Testis (tissue), 3 donors: Measurements from ENCODE around the gene PRM3. TPM values are rescaled to one million over a fixed set of nuclear protein-coding genes. Genes with fewer than 3 reads are reported as not detected.

Experiments used
- DNase-seq: peaks from one replicate; pipeline ENCODE4 v3.0.0-alpha.2; 2019
- H3K27ac ChIP-seq, 2 donors: fragments of 200-600 bp; sonication (generic); one replicate each; pipeline ENCODE4 v1.5.1; 2019
- H3K27me3 ChIP-seq: fragments of 200-600 bp; sonication (generic); one replicate; pipeline ENCODE4 v1.5.1; 2019
- H3K36me3 ChIP-seq: fragments of 200-600 bp; sonication (generic); one replicate; pipeline ENCODE4 v1.5.1; 2017; ENCODE audit warnings: low read depth; ENCODE audit errors: missing control alignments
- H3K4me1 ChIP-seq: fragments of 200-600 bp; sonication (generic); one replicate; pipeline ENCODE4 v1.5.1; 2019
- H3K4me3 ChIP-seq, 2 donors: fragments of 200-600 bp; sonication (generic); one replicate each; pipeline ENCODE4 v1.5.1; 2017 to 2019
- H3K9me3 ChIP-seq: fragments of 200-600 bp; sonication (generic); one replicate; pipeline ENCODE4 v1.5.1; 2017
- POLR2A ChIP-seq: fragments of 450-650 bp; IDR thresholded peaks from one replicate; pipeline ENCODE4 v1.6.1; 2017; ENCODE audit warnings: antibody characterized with exemption, mild to moderate bottlenecking, moderate library complexity
- WGBS, 2 donors: methylation state at CpG; one replicate each; pipeline ENCODE4 v1.1.5; 2018; 5-methylcytosine and 5-hydroxymethylcytosine counted together
- intact Hi-C: fragments of 100-400 bp; cut with DNase I; formaldehyde crosslinking; loops from one replicate; pipeline ENCODE4 v1.15.1; 2023; ENCODE audit warnings: low total_unique reads
- polyA plus RNA-seq: library from polyadenylated mRNA; stranded (reverse); fragments of 350-450 nt; fragmentation: Illumina TruSeq; extraction: RNeasy Lipid Tissue Mini Kit (QIAGEN cat#74804); gene quantifications from one replicate; pipeline ENCODE4 v1.2.3, GENCODE V29; 2014; ENCODE audit warnings: low read depth, low replicate concordance; ENCODE audit not compliant: insufficient read depth
- total RNA-seq, 2 donors: library from RNA; depleted of rRNA; stranded (reverse); fragments of >200 nt; gene quantifications; one replicate each; pipeline ENCODE4 v1.2.3, GENCODE V29; 2016
- TF ChIP-seq, protein P1 (sequence below), 3 experiments: fragments of 450-650 bp in 2 of 3; fragments of 200-600 bp in 1 of 3; sonication (generic) in 1 of 3; IDR thresholded peaks; one replicate each; pipeline ENCODE4 v1.5.1; 2016 to 2019; ENCODE audit warnings: antibody characterized with exemption in 3 of 3, mild to moderate bottlenecking in 2 of 3, moderate library complexity in 1 of 3

Gene PRM3
- total and polyA plus RNA-seq, 3 donors from 2014 or later, result 51.1 to 383 (median 109) TPM

DNA sequence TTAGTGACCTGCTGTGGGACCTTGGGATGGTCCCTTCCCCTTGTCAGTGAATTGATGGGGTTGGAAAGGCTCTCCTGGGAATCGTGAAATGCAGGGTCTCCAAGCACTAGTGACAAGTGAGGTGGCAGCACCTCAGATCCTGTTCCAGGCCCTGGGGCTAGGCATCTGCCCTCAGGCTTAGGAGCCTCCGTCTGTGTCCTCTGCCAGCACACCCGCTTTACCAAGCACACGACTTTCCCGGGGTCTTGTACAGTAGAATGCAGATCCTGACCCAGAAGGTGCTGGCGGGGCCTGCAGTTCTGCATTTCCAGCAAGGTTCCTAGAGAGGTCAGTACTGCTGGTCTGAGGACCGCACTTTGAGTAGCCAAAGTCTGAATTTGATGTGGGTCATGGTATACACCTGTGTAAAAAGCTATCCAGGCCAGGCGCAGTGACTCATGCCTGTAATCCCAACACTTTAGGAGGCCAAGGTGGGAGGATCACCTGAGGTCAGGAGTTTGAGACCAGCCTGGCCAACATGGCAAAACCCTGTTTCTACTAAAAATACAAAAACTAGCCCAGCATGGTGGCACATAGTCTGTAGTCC, 41.0 kb upstream of the PRM3 start:
- no peaks in the 10 kb centered on the region for H3K9me3 ChIP-seq
- no peak overlapping the region for H3K4me3 ChIP-seq
- peaks cover 22% of the 10 kb centered on the region for H3K4me1 ChIP-seq
- TF ChIP-seq POLR2A, result no peak
- TF ChIP-seq, protein P1, sequence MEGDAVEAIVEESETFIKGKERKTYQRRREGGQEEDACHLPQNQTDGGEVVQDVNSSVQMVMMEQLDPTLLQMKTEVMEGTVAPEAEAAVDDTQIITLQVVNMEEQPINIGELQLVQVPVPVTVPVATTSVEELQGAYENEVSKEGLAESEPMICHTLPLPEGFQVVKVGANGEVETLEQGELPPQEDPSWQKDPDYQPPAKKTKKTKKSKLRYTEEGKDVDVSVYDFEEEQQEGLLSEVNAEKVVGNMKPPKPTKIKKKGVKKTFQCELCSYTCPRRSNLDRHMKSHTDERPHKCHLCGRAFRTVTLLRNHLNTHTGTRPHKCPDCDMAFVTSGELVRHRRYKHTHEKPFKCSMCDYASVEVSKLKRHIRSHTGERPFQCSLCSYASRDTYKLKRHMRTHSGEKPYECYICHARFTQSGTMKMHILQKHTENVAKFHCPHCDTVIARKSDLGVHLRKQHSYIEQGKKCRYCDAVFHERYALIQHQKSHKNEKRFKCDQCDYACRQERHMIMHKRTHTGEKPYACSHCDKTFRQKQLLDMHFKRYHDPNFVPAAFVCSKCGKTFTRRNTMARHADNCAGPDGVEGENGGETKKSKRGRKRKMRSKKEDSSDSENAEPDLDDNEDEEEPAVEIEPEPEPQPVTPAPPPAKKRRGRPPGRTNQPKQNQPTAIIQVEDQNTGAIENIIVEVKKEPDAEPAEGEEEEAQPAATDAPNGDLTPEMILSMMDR (IDR thresholded peaks at IDR 0.05), result no peak
- H3K36me3 ChIP-seq, result no peaks in the 10 kb centered on the region
- DNase-seq, result no peak
- H3K27me3 ChIP-seq, result no peaks in the 10 kb centered on the region
- H3K27ac ChIP-seq, result peak overlapping the region in 1 of 2 donors; percentile 45
- intact Hi-C loops, result no loop called here
- 83 to 88% methylated on average over 8 of the region's 8 CpGs for WGBS, 2 donors

DNA sequence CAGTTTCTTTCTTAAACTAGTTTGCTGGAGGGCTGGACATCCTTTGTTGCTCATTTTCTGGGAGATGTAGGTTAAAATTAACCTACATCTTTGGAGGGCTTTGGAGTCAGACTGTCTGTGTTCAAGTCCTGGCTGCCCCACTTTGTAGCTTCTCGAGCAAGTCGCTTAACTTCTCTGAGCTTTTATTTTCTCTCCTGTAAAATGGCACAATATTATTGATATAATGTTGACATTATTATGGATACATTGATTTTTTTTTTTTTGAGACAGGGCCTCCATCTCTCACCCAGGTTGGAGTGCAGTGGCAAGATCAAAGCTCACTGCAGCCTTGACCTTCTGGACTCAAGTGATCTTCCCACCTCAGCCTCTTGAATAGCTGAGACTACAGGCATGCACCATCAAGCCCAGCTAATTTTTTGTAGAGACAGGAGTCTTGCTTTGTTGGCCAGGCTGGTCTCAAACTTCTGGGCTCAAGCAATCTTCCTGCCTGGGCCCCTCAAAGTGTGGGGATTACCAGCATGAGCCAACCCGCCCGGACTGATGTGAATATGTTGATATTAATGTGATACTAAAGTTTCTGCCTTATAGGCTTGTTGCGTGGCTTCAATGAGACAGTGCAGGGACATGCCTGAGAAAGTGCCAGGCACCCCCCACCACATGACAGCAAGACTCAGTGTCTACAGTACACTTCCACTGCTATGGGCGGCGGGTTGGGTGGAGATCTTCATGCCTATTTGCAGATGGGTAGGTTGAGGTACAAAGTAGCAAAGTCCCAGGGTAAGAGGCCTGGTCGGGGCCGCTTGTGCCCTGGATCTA, 40.3 kb upstream of the PRM3 start:
- intact Hi-C loops, result no loop called here
- H3K4me3 ChIP-seq, result no peak overlapping the region
- H3K27me3 ChIP-seq, result no peaks in the 10 kb centered on the region
- DNase-seq, result no peak
- TF ChIP-seq, protein P1 (IDR thresholded peaks at IDR 0.05), result no peak
- TF ChIP-seq POLR2A, result no peak
- WGBS, 2 donors, result 87 to 88% methylated on average over 9 of the region's 9 CpGs
- H3K9me3 ChIP-seq, result no peaks in the 10 kb centered on the region
- H3K36me3 ChIP-seq, result no peaks in the 10 kb centered on the region
- peaks cover 22% of the 10 kb centered on the region for H3K4me1 ChIP-seq
- peak overlapping the region in 1 of 2 donors; percentile 45 for H3K27ac ChIP-seq

DNA sequence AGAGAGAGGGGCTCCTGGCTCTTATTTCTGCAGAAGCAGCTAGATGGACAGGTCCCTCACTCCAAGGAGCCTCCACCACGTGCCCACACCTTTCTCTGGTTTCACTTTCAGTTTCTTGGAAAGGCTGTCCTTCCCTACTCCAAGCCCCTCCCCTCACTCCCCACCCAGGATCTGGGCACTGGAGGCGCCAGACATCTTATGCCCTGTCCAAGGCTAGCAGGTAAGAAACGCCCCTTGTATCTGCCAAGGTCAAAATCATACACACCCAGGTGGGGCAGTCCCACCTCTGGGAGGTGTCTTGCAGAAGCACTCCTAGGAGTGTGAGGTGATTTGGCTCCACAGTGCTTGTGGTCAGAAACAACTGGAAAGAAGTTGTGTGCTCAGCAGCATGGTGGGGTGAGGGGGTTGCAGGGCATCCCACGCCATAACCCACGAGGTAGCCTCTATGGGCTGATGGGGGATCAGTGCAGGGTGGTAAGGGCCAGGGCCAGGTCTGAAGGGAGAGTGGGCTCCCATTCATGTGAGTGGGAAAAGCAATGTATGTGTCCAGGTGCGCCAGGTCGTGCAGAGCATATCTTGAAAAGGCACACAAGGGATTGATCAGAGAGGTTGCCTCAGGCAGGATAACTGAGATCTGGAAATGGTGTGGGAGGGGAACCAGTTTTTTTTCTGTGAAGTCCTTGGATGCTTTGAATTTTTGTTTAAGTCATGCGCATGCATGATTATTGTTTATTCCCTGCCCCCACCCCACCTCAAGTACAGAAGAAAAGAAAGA, 39.5 kb upstream of the PRM3 start:
- Histone ChIP-seq H3K4me1 (peaks cover 22% of the 10 kb centered on the region), H3K27me3 (no peaks in the 10 kb centered on the region), H3K27ac (peak overlapping the region in 1 of 2 donors; percentile 45), H3K4me3 (no peak overlapping the region), H3K9me3 (no peaks in the 10 kb centered on the region), H3K36me3 (no peaks in the 10 kb centered on the region)
- DNase-seq, result no peak
- 54% methylated on average over 8 of the region's 8 CpGs for WGBS, 2 donors
- intact Hi-C loops, result no loop called here
- TF ChIP-seq, protein P1 (IDR thresholded peaks at IDR 0.05), result no peak
- no peak for TF ChIP-seq POLR2A

DNA sequence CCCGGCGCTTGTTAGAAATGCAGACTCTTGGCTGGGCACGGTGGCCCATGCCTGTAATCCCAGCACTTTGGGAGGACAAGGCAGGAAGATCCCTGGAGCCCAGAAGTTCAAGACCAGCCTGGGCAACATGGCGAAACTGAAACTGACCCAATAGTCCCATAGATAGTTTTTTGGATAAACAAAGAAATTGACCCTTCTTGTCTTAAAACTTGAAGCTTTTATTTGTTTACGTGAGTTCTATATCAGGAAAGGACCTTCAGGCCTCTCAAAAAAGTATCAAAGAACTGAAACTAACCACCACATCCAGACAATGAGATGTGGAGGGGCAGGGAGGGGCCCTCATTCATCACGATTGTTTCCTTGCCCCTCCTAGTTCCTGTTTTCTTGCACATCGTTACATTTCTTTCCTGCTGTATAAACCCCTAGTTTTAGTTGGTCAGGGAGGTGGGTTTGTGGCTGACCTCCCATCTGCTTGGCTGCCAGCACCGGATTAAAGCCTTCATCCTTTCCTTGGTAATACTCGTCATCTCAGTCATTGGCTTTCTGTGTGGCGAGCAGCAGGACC, 37.6 kb upstream of the PRM3 start:
- intact Hi-C loops, result no loop called here
- H3K27ac ChIP-seq, result peak overlapping the region; percentile 22 to 25
- DNase-seq, result no peak
- peaks cover 22% of the 10 kb centered on the region for H3K4me1 ChIP-seq
- TF ChIP-seq, protein P1 (IDR thresholded peaks at IDR 0.05), result no peak
- TF ChIP-seq POLR2A, result no peak
- no peaks in the 10 kb centered on the region for H3K9me3 ChIP-seq
- H3K27me3 ChIP-seq, result no peaks in the 10 kb centered on the region
- H3K36me3 ChIP-seq, result no peaks in the 10 kb centered on the region
- no peak overlapping the region for H3K4me3 ChIP-seq
- 64 to 66% methylated on average over 10 of the region's 10 CpGs for WGBS, 2 donors
